HG03442 (cell line): ENCODE measurements around the gene DOK3.
A peak's percentile ranks its signal among the peaks of the same experiment; 100 is the strongest.
"Not testable (repeated sequence)": the region's sequence is repeated elsewhere in the genome, so short reads cannot be mapped to it uniquely, and the experiment has no call there.

Experiments
- ATAC-seq: cut with Tn5 transposase; IDR thresholded peaks from one replicate; pipeline ENCODE4 v1.9.1; 2021; ENCODE audit warnings: mild to moderate bottlenecking, moderate library complexity; ENCODE audit not compliant: unreplicated experiment

Gene DOK3

DNA sequence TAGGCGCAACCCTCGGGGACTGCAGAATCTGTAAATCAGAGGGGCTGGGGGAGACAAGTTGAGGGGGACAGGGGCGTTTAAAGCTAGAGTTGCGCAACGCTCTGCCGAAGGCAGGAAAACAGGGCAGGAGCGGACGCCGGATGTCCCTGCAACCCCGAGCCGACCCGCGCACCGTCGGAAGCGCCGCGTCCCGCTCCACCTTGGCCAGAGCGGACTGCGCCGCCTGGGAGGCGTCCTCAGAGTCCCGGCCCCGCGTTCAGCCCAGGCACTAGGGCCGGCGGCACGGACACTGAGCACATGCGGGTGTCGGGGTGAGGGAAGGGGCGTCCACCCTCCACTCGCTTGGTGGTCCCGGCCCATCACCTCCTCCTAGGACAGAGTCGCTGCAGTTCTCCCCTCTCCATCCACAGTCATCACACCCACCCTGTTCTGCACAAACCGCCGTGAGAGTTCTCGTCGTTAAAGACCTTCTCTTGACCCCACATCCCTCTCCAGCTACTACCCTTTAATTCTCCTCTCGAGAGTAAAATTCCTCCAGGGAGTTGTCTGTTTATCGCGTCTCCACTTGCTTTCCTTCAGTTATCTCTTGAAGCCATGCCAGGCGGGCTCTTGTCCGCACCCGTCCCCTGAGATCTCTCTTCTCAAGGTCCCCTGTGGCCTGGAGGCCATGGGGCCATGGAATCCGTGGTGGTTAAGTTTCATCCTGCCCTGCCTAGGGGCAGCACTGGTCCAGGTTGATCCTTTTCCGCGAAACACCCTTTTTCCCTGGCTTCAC lies 11.4 kb downstream of the DOK3 start:
- ATAC-seq = peak; percentile 1

GRCh38 chr5:177497292-177498012 lies 12.2 kb downstream of the DOK3 start, which contains the start of gene PDLIM7:
PDLIM7 (minus strand) TSS chr5:177497604; CDS start chr5:177496512, 1,092 bp downstream.
- peak; percentile 65 for ATAC-seq

DNA sequence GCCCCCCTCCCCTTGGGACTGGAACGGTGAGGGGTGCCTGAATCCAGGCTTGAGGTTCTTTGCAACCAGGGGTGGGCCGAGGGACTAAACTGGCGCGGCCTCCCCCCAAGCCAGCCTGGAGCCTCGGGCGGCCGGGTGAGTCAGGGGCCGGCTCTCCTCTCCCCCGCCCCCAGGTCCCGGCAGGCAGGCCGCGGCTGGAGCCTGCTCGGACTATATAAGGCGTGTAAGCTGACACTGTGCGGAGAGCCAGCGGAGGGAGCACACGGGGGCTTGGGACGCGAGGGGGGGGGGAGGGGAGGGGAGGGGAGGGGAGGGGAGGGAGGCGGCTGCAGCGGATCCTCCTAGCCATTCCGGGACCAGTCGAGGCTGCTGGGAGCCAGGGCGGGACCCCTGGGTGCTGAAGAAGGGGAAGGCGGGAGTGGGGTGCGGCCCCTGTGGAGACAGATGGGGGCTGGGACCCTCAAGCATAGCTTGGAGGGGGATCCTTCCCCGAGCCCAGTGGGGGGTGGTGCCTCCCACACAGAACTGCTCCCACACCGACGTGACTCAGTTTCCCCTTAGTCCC lies 12.8 kb downstream of the DOK3 start:
- no peak for ATAC-seq

DNA sequence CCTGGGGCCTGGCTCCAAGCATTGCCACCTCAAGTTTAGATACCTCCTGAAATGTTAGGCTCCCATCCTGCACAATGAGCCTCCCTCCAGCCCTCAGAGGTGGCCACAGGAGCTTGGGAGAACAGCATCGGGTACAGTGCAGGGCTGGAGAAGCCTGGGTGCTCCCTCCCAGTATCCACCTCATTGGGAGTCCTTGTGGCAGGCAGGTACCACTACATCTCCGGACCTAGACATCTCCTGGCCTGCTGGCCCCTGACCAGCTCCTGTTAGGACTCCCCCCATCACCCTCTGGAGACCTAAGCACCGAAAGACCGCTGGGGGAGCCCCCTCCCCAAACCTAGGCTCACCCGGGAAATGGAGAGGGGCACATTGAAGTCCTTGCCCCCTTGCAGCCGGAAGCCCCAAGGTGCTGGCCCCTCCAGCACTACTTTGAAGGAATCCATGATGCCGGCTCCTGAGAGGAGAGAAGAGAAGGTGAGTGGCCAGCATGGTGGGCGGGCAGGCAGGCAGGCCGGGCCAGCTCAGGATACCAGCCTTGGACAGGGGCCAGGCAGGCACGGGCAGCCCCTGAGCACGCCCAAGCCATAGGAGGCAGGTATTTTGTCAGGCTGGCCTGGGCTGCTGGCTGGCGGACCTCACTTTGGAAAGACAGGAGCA lies 13.4 kb downstream of the DOK3 start:
- ATAC-seq = no peak

DNA sequence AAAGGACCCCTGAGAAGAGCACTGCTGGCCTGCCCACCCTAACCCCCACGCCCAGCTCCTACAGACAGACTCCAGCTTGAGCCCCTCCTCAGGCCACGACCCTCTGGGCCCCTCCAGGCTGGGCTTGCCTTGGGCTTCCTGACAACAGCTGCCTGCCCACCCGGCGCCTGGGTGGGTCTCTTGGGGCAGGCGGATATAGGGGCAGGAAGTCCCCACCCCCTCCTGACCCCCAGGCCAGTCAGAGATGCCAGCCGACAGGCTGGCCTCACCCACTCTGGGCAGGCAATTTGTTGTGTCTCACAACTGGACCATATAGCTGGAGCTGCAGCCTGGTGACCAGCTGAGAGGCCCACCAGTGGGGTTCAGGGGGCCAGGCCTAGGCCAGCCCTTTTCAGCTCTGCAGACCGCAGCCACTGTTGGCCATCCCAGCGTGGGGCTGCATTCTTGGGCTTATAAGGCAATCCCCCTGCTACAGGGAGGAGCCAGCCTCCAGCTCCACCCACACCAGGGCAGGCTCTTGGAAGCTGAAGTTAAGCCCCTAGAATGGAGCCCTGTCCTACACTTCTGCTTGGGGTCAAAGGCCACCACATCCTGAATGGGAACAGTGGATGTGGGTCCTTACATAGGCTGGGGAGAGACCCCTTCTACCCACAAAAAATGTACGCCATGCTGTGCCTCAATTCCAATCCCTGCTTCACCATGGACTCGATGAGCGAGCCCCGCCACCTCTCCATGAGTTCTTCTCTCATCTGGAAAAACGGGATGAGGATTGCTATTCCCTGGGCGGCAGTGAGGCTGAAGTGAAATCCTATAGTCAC lies 14.2 kb downstream of the DOK3 start:
- no peak for ATAC-seq

DNA sequence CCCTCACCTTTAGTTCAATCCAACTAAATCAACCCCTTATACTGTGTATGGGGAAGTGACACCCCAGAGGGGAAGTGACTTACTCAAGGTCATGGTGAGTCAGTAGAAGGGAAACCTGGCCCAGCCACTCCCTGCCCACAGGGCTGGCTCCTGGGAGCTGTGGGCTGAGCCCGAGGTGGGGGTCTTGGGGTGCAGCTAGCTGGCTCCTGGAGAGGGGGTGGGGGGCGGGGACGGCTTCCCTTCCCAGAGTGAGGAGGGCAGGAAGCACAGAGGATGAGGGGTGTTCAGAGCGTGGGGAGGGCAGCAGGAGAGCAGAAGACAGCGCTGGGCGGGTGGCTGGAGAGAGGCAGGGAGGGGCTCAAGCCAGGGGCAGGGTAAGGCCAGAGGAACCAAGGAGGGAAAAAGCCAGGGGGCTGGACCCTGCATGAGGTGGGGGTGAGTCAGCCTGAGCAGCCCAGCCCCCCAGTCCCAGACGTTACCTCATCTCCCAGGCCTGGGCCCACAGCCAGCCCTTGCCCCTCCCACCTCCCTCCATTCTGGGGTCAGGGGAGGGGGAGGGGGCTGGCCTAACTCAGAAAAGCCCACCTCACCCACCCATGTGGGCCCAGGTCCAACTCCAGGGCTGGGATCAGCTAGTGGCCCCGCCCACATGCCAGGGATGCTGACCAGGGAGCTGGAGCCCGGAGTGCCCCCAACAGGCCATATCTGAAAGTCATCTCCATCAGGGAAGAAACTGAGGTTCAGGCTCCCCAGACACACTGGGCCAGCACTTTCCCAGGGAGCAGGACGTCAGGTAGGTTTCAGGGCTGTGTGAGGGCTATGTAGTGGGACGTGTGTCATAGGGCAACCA lies 15.1 kb downstream of the DOK3 start:
- no peak for ATAC-seq

DNA sequence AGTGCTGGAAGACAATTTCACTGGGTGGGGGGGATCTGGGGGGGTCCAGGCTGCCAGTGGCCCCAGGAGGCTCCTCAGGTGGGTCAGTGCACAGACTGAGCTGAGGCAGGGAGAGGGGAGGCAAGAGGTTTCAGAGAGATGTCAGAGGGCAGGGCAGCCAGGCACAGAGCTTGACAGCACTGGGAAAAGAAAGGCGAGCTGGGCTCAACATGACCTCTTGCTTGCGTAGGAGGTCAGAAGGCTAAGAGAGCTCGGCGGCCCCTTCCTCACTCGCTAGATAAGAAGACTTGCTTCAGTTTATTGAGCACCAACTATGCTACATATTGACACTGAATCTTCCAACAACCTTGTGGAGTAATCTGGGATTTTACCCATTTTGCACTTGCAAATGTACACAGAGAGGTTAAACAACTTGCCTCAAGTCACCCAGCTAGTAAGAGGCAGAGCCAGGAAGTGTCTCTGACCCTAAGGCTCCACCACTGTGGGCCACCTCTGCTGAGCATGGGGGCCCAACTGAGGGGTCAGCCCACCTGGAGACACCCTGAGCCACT lies 15.8 kb downstream of the DOK3 start:
- ATAC-seq = no peak

DNA sequence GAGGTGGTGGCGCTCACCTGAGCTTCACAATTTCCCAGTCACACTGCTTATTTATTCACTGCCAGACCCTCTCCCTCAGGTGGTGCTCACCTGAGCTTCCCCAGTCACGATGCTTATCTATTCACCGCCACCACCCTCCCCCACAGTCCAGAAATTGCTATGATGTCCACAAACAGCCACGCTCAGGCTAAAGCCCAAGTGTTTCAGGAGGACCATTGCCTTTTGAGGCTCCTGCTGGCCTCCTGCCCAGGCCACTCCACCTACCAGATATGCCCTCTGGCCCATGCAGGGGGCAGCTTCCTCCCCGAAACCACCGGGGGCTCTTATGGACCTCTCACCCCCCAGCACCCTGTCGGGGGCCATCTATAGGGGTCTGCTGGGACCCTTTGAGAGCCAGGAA lies 16.8 kb downstream of the DOK3 start:
- ATAC-seq = no peak

- no peak for ATAC-seq
Measured at GRCh38 chr5:177491983-177492746, 17.5 kb downstream of the DOK3 start.

- ATAC-seq = no peak
Measured at GRCh38 chr5:177491429-177491945, 18.1 kb downstream of the DOK3 start.

GRCh38 chr5:177490992-177491391 lies 18.6 kb downstream of the DOK3 start:
- ATAC-seq = no peak

DNA sequence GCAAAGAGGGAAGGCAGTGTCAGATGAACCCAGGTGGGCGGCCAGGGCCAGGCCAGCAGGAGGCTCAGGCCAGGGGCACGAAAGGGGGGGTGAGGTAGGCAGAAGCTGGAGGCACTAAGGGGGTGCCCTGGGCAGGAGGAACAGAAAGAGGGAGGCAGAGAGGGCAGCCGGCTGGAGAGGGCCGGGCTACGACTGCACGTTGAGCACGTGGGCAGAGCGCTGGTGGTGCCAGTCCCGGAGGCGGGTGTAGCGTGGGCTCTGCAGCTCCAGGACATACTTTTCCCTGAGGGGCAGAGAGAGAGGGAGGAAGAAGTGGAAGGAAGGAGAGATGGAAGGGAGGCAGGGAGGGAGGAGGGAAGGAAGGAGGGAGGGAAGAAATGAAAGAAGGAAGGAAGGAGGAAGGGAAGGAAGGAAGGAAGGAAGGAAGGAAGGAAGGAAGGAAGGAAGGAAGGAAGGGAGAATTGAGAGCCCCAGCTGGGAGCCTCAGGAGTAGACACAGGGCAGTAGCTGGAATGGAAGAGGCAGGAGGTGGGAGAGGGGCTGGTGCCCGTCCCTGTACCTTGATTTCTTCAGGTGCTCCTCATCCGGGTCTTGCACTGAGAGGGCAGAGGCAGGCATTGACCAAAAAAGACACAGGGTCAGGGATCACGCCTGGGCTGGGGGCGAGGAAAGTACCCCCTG lies 19.2 kb downstream of the DOK3 start:
- ATAC-seq = no peak

- no peak for ATAC-seq
Measured at GRCh38 chr5:177489119-177489716, 20.4 kb downstream of the DOK3 start.

GRCh38 chr5:177487975-177488374 lies 21.7 kb downstream of the DOK3 start:
- ATAC-seq = no peak

GRCh38 chr5:177487144-177487543 lies 22.5 kb downstream of the DOK3 start:
- no peak for ATAC-seq

- no peak for ATAC-seq
Measured at GRCh38 chr5:177486256-177486655, 23.4 kb downstream of the DOK3 start.

GRCh38 chr5:177485753-177486152 lies 23.9 kb downstream of the DOK3 start:
- ATAC-seq = not testable (repeated sequence)
